DND-41 (cell line): ENCODE results near the gene YBX1.

Experiments
- ATAC-seq: fragments of 200-7000 bp; cut with Tn5 transposase; 3 replicates; pipeline ENCODE4 v1.9.1; 2021; ENCODE audit warnings: low read depth; ENCODE audit not compliant: insufficient read depth
- DNase-seq: peaks from one replicate; pipeline ENCODE4 v3.0.0-alpha.2; 2020
- H2AFZ ChIP-seq: 2 replicates; pipeline ENCODE4 v1.6.0; 2012; ENCODE audit warnings: low read depth, low read length
- H3K27ac ChIP-seq: 2 replicates; pipeline ENCODE4 v1.5.1; 2012; ENCODE audit warnings: low read length, inconsistent platforms
- H3K27me3 ChIP-seq: fragments of 200-600 bp; sonication (generic); 2 replicates; pipeline ENCODE4 v1.6.0; 2012; ENCODE audit warnings: low read length, mild to moderate bottlenecking, inconsistent platforms; ENCODE audit not compliant: insufficient read depth, poor library complexity
- H3K36me3 ChIP-seq: 2 replicates; pipeline ENCODE4 v1.5.1; 2012; ENCODE audit warnings: low read length, inconsistent platforms; ENCODE audit not compliant: insufficient read depth
- H3K4me1 ChIP-seq: 2 replicates; pipeline ENCODE4 v1.5.1; 2012; ENCODE audit warnings: mild to moderate bottlenecking, low read length; ENCODE audit not compliant: insufficient read depth
- H3K4me2 ChIP-seq: 2 replicates; pipeline ENCODE4 v1.6.0; 2012; ENCODE audit warnings: mild to moderate bottlenecking, moderate library complexity, low read length, inconsistent platforms; ENCODE audit not compliant: insufficient read depth
- H3K4me3 ChIP-seq, 2 experiments: fragments of 200-600 bp in 1 of 2; shearing (Covaris generic) in 1 of 2; 2 replicates each; pipeline ENCODE4 v1.5.1; 2012 to 2016; ENCODE audit warnings: inconsistent platforms in 2 of 2, low read length in 2 of 2, mild to moderate bottlenecking in 2 of 2, low read depth in 1 of 2, moderate library complexity in 1 of 2
- H3K79me2 ChIP-seq: 2 replicates; pipeline ENCODE4 v1.6.0; 2012; ENCODE audit warnings: low read length, inconsistent platforms; ENCODE audit not compliant: insufficient read depth
- H3K9ac ChIP-seq: 2 replicates; pipeline ENCODE4 v1.6.0; 2012; ENCODE audit warnings: low read depth, mild to moderate bottlenecking, inconsistent platforms, low read length, moderate library complexity
- H3K9me3 ChIP-seq: 2 replicates; pipeline ENCODE4 v1.5.1; 2012; ENCODE audit warnings: low read length, moderate library complexity, mild to moderate bottlenecking, inconsistent platforms; ENCODE audit not compliant: insufficient read depth, severe bottlenecking
- H4K20me1 ChIP-seq: 2 replicates; pipeline ENCODE4 v1.6.0; 2012; ENCODE audit warnings: low read length; ENCODE audit not compliant: insufficient read depth
- EZH2 ChIP-seq: IDR thresholded peaks from 3 replicates; pipeline ENCODE4 v1.6.1; 2012; ENCODE audit warnings: borderline replicate concordance, low read depth, mild to moderate bottlenecking, moderate library complexity, low read length, inconsistent platforms; ENCODE audit not compliant: severe bottlenecking
- TF ChIP-seq, protein P1 (sequence below): IDR thresholded peaks from 2 replicates; pipeline ENCODE4 v1.5.1; 2012; ENCODE audit warnings: borderline replicate concordance, low read length, moderate library complexity, mild to moderate bottlenecking; ENCODE audit not compliant: poor library complexity, severe bottlenecking; ENCODE audit errors: extremely low read depth

Gene YBX1

DNA sequence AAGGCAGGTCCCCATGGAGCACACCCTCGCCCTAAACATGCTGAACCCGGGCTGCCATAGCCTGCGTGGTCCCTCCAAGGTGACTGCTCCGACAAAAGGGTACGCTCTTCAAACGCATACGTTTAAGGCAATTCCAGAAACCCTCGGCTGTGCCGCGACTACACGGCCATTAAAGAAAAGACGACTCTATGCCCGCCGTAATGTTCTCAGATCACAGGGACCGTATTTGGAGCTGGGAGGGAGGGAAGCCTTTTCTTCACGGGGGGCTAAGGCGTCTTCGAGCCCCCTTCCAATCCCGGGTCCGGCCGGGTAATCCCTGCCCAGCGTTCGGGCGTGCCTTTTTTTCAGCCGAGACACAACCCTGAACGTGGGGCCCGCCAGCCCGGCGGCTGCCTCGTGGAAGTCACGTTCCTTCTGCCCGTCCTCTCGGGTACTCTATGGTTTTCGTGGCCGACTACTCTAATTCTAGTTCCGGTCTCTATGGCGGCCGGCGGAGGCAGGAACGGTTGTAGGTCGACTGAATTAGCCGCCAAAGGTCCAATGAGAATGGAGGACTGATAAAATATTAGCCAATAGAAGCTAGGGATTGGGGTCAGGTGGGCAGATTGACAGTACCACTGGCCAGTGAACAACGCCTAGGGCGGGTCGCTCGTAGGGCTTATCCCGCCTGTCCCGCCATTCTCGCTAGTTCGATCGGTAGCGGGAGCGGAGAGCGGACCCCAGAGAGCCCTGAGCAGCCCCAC lies at the start of gene YBX1:
Gene YBX1 (plus strand): TSS at position 678 of the 743 bp plus-strand sequence. CDS start 148 bp downstream, outside the sequence.
- Histone ChIP-seq H4K20me1 (peaks cover 41% of the 10 kb centered on the region), H3K27me3 (no peaks in the 10 kb centered on the region), H3K36me3 (peaks cover 40% of the 10 kb centered on the region), H2AFZ (peak within 1 kb of the TSS; percentile 86), H3K9ac (peak within 1 kb of the TSS; percentile 82), H3K4me3 (peak within 1 kb of the TSS; percentile 51 to 74), H3K79me2 (peaks cover 62% of the 10 kb centered on the region), H3K27ac (peak within 1 kb of the TSS; percentile 85), H3K4me2 (peak within 1 kb of the TSS; percentile 93), H3K9me3 (no peaks in the 10 kb centered on the region), H3K4me1 (peaks cover 49% of the 10 kb centered on the region)
- TF ChIP-seq, protein P1, sequence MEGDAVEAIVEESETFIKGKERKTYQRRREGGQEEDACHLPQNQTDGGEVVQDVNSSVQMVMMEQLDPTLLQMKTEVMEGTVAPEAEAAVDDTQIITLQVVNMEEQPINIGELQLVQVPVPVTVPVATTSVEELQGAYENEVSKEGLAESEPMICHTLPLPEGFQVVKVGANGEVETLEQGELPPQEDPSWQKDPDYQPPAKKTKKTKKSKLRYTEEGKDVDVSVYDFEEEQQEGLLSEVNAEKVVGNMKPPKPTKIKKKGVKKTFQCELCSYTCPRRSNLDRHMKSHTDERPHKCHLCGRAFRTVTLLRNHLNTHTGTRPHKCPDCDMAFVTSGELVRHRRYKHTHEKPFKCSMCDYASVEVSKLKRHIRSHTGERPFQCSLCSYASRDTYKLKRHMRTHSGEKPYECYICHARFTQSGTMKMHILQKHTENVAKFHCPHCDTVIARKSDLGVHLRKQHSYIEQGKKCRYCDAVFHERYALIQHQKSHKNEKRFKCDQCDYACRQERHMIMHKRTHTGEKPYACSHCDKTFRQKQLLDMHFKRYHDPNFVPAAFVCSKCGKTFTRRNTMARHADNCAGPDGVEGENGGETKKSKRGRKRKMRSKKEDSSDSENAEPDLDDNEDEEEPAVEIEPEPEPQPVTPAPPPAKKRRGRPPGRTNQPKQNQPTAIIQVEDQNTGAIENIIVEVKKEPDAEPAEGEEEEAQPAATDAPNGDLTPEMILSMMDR, result no peak
- TF ChIP-seq EZH2, result no peak
- peak; percentile 93 for ATAC-seq
- peak; percentile 98 for DNase-seq

DNA sequence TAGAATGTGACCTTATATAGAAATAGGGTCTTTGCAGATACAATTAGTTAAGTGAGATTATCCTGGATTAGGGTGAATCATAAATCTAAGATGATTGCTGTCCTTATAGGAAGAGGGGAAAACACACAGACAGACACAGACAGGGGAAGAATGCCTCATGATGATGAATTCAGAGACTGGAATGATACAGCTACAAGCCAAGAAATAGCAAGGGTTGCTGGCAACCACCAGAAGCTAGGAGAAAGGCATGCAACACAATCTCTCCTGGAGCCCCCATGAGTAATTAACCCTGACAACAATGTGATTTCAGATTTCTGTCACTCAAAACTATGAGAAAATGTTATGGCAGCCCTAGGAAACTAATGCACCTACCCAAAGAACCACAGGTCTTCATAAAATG lies 43.1 kb upstream of the YBX1 start:
- TF ChIP-seq, protein P1, result no peak
- no peak for TF ChIP-seq EZH2
- Histone ChIP-seq H3K36me3 (no peaks in the 10 kb centered on the region), H3K27ac (no peak overlapping the region), H3K79me2 (no peaks in the 10 kb centered on the region), H4K20me1 (no peaks in the 10 kb centered on the region), H3K27me3 (peaks cover 14% of the 10 kb centered on the region), H3K4me2 (no peak overlapping the region), H2AFZ (no peak overlapping the region), H3K9ac (no peak overlapping the region), H3K9me3 (no peaks in the 10 kb centered on the region), H3K4me1 (no peaks in the 10 kb centered on the region), H3K4me3 (no peak overlapping the region)
- ATAC-seq, result no peak
- DNase-seq, result no peak

DNA sequence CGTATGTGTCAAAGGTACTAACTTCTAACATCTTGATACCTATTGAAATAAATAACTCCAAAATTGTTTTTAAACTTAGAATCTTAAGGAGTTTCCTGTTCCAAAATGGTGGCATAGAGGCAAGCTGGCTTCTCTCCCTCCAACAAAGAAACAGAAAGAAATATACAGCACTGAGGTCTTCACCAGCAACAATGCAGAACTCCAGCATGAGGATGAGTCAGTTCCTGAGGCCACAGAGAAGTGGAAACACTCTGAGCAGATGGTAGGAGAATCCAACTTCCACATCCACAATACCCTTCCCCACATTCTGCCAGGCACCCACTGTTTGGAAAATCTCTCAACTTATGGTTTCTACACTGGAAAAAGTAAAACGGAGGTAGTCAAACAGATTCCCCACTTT lies 36.2 kb upstream of the YBX1 start:
- Histone ChIP-seq H3K36me3 (no peaks in the 10 kb centered on the region), H3K4me1 (no peaks in the 10 kb centered on the region), H4K20me1 (no peaks in the 10 kb centered on the region), H3K27me3 (peaks cover 18% of the 10 kb centered on the region), H2AFZ (no peak overlapping the region), H3K4me2 (no peak overlapping the region), H3K79me2 (no peaks in the 10 kb centered on the region), H3K9ac (no peak overlapping the region), H3K9me3 (no peaks in the 10 kb centered on the region), H3K27ac (no peak overlapping the region), H3K4me3 (no peak overlapping the region)
- ATAC-seq (no peak), DNase-seq (no peak)
- no peak for TF ChIP-seq EZH2
- TF ChIP-seq, protein P1, result no peak
